Vagina (tissue), 2 donors: ENCODE measurements around the gene ZNF207.

Experiments used
- CTCF ChIP-seq, 3 experiments: fragments of 450-650 bp in 2 of 3; fragments of 200-600 bp in 1 of 3; sonication (generic) in 1 of 3; IDR thresholded peaks; one replicate each; pipeline ENCODE4 v1.5.1; 2017 to 2019; ENCODE audit warnings: antibody characterized with exemption in 3 of 3, mild to moderate bottlenecking in 2 of 3, moderate library complexity in 2 of 3
- POLR2A ChIP-seq, 2 donors: fragments of 450-650 bp; IDR thresholded peaks; one replicate each; pipeline ENCODE4 v1.6.1; 2017; ENCODE audit warnings: antibody characterized with exemption in 2 of 2, mild to moderate bottlenecking in 2 of 2, moderate library complexity in 2 of 2

DNA sequence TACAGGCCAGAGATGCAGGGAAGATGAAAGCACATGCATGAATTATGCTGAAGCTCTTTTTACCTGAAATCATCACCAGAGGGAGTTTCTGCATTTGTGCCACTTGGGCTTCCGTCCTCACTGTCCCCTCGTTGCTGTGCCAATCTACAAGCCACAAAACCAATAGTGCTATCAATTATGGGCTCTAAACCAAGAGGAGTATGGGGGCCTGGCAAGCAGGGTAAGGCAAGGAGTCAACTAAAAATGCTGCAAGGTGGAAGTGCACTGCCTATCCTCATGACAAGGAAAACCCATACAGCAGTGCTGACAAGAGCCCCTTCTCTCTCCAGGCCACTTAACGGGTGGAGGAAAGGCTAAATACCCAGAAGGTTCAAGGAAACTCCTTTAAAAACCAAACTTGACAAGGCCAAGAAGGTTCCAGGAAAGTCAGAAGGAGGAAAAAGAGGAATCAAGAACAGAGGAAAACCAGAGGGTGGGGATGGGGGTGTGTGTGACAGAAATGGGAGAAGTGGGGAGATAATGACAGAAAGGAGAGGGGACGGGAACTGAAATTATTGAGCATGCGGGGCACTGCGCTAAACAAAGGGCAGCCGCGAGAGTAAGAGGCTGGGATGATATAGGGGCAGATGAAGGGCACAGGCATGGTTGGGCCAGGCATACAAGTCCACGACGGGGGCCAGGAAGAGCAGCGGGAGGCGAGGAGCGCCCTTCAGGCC is 8.7 kb upstream of the ZNF207 start:
- TF ChIP-seq CTCF (IDR thresholded peaks at IDR 0.05), result no peak
- TF ChIP-seq POLR2A (IDR thresholded peaks at IDR 0.05), result no peak
